ENCODE measurements around the gene KRTAP10-7. TPM values are rescaled to one million over a fixed set of nuclear protein-coding genes. Genes with fewer than 3 reads are reported as not detected.
"Not testable (repeated sequence)": the region's sequence is repeated elsewhere in the genome, so short reads cannot be mapped to it uniquely, and the experiment has no call there.

The KRTAP10-7 gene
- total RNA-seq, 2 experiments from 2014 or later: not detected

DNA sequence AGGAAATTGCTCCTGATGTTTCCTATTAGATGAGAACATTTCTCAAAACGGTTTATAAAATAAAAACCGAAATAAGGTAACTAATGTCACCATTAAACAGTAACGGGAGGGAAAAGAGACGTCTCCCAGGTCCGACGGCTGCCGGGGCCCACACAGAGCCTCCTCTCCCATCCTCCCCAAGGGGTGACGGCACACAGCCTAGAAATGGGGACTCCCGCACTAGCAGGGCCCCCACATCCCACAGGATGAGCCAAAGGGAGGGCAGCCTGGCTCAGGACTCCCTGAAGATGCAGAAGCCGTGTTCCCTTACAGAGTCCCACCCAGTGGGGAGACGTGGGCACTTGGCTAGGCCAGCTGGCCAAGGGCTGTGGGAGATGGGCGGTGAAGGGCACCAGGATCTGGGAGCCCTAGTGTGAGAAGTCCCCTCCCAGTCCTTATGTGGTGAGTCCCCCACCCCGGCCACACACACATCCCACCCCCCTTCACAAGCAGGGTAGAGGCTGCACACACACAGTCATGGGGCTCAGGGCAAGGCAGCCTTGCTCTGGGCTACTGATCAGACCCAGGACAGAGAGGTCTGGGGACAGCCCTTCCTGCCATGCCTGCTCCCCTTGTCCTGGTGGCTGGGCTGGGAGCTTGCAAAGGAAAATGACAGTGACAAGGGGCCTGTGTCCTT, 45.1 kb upstream of the KRTAP10-7 start:
- H3K9me3 Mint-ChIP-seq: peaks cover 5% of the 10 kb centered on the region
- POLR2A ChIA-PET: no interaction called here
- CTCF ChIA-PET: no interaction called here
- DNase-seq: no peak
- TF ChIP-seq, protein P1, sequence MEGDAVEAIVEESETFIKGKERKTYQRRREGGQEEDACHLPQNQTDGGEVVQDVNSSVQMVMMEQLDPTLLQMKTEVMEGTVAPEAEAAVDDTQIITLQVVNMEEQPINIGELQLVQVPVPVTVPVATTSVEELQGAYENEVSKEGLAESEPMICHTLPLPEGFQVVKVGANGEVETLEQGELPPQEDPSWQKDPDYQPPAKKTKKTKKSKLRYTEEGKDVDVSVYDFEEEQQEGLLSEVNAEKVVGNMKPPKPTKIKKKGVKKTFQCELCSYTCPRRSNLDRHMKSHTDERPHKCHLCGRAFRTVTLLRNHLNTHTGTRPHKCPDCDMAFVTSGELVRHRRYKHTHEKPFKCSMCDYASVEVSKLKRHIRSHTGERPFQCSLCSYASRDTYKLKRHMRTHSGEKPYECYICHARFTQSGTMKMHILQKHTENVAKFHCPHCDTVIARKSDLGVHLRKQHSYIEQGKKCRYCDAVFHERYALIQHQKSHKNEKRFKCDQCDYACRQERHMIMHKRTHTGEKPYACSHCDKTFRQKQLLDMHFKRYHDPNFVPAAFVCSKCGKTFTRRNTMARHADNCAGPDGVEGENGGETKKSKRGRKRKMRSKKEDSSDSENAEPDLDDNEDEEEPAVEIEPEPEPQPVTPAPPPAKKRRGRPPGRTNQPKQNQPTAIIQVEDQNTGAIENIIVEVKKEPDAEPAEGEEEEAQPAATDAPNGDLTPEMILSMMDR (IDR thresholded peaks at IDR 0.05): no peak
- intact Hi-C loops (cut with micrococcal nuclease): no loop called here
- no peak overlapping the region for H3K4me3 Mint-ChIP-seq
- no peak for ATAC-seq
- no peaks in the 10 kb centered on the region for H3K27me3 Mint-ChIP-seq
- no peaks in the 10 kb centered on the region for H3K4me1 Mint-ChIP-seq (ENCODE audit: low read depth)
- no peak overlapping the region for H3K27ac Mint-ChIP-seq
- H3K36me3 Mint-ChIP-seq (ENCODE audit: low read depth): no peaks in the 10 kb centered on the region

DNA sequence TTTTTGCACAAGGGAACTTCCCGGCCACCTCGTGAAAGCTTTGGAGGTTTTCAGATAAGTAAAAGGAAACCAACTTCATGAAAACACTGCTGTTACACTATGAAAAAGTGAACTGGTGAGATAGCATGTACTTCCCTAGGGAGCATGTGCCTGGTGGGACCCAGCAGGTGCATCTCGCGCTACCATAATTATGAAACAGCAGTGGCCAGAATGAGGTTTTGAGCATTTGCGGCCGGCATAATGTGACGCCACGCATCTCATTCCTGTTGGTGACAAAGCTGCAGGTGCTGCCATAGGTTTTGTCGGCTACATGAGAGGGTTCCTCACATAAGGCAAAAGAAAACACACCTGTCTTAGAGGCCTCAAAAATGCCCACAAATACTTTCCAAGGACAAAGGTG, 43.5 kb upstream of the KRTAP10-7 start:
- Mint-ChIP-seq H3K9me3 (peaks cover 17% of the 10 kb centered on the region), H3K27ac (no peak overlapping the region), H3K4me3 (no peak overlapping the region), H3K4me1 (ENCODE audit: low read depth) (no peaks in the 10 kb centered on the region), H3K27me3 (no peaks in the 10 kb centered on the region), H3K36me3 (ENCODE audit: low read depth) (no peaks in the 10 kb centered on the region)
- ChIA-PET CTCF (no interaction called here), POLR2A (interaction anchor here (1.5 kb wide), 1 partner anchor 20 kb away, joined by 3 read pairs; no protein-coding TSS in a partner anchor)
- intact Hi-C loops (cut with micrococcal nuclease): no loop called here
- DNase-seq (no peak), ATAC-seq (no peak)
- TF ChIP-seq, protein P1 (IDR thresholded peaks at IDR 0.05): no peak

DNA sequence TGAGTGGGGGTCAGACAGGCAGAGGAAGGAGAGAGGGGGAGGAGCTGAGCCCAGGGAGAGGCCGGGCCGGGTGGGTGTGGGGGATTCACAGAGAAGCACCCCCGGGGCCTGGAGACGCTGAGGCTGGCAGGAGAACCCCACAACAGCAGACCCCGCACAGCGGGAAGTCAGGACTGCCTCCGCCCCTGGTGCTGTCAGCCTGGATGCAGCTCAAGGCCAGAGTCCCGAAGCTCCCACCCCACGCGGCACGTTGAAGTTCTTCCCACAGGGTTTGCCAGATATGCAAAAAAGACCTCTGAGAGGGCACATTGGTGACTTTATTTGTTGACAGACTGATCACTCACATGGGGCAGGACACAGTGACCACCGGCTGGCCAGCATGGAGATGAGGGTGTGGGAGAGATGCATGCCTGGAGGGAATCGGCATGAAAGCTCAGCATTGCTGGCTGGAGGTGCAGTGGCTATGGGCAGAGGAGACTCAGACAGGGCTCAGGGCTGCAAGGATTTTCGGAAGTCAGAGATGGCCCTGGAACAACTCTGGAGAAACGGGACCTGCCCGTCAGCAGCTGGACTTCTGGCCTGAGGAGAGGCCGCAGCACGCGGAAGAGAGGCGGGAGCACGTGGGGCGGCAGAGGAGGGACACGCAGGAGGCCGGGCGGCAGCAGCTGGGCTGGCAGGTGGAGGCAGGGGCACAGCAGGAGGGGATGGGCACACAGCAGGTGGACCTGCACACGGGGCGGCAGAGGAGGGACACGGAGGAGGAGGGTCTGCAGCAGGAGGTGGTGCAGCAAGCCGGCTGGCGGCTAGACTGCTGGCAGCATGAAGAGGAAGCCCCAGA, 42.7 kb upstream of the KRTAP10-7 start:
- ChIA-PET CTCF (no interaction called here), POLR2A (interaction anchor here (1.5 kb wide), 1 partner anchor 21 kb away, joined by 3 read pairs; no protein-coding TSS in a partner anchor)
- no peaks in the 10 kb centered on the region for H3K36me3 Mint-ChIP-seq (ENCODE audit: low read depth)
- ATAC-seq: no peak
- no peak for DNase-seq
- intact Hi-C loops (cut with micrococcal nuclease): no loop called here
- peaks cover 25% of the 10 kb centered on the region for H3K9me3 Mint-ChIP-seq
- no peaks in the 10 kb centered on the region for H3K4me1 Mint-ChIP-seq (ENCODE audit: low read depth)
- H3K4me3 Mint-ChIP-seq: no peak overlapping the region
- TF ChIP-seq, protein P1 (IDR thresholded peaks at IDR 0.05): no peak
- H3K27me3 Mint-ChIP-seq: no peaks in the 10 kb centered on the region
- no peak overlapping the region for H3K27ac Mint-ChIP-seq

DNA sequence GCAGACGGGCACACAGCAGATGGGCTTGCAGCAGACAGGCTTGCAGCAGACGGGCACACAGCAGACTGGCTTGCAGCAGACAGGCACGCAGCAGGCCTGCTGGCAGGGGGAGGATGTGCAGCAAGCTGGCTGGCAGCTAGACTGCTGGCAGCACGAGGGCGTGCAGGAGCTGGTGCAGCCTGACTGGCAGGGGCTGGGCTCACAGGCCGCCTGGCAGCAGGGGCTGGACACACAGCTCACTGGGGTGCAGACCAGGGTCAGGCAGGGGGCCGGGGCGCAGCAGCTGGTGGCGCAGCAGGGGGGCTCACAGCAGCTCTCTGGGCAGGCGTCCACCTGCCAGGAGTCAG, 42.1 kb upstream of the KRTAP10-7 start:
- CTCF ChIA-PET; H3K27me3 Mint-ChIP-seq; H3K27ac Mint-ChIP-seq; ATAC-seq; DNase-seq; H3K4me1 Mint-ChIP-seq (ENCODE audit: low read depth); H3K36me3 Mint-ChIP-seq (ENCODE audit: low read depth); intact Hi-C loops (cut with micrococcal nuclease); POLR2A ChIA-PET; H3K4me3 Mint-ChIP-seq: not testable (repeated sequence)
- peaks cover 25% of the 10 kb centered on the region for H3K9me3 Mint-ChIP-seq

DNA sequence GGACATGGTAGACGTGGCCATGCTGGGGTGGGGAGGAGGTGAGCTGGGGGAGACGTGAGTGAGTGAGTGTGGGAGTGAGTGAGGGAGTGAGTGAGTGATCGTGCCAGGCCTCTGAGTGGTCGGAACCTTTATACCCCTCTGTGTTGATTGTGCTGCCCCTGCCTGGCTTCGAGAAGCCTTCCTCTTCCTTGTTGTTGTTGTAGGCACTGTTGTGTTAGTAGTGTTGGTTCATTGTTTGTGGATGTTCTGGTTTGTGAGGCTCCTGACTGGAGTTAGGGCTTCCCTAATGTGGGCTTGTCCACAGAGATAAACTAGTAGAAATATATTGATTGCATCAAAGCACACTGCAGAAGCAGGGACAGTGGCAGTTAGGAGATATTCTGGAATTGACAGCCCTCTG, 41.7 kb upstream of the KRTAP10-7 start, which contains the start of gene KRTAP10-3:
TSS of gene KRTAP10-3 (minus strand) at position 101 of the 400 bp plus-strand sequence. CDS start at position 21, 80 bp downstream.
- Mint-ChIP-seq H3K36me3 (ENCODE audit: low read depth) (no peaks in the 10 kb centered on the region), H3K4me3 (no peak within 1 kb of the TSS), H3K9me3 (peaks cover 23% of the 10 kb centered on the region), H3K4me1 (ENCODE audit: low read depth) (no peaks in the 10 kb centered on the region), H3K27ac (no peak within 1 kb of the TSS), H3K27me3 (no peaks in the 10 kb centered on the region)
- ATAC-seq (no peak), DNase-seq (no peak)
- CTCF ChIA-PET: no interaction called here
- intact Hi-C loops (cut with micrococcal nuclease): no loop called here
- POLR2A ChIA-PET: no interaction called here
- TF ChIP-seq, protein P1 (IDR thresholded peaks at IDR 0.05): no peak

Data from activated CD8-positive, alpha-beta T cell treated with anti-CD3 and anti-CD28 coated beads for 36 hours (primary cell).